Body of pancreas (tissue), 4 donors: ENCODE results near the gene ATXN1.

Source experiments
- CTCF ChIP-seq, 7 experiments: fragments of 450-650 bp in 4 of 7; fragments of 200-600 bp in 3 of 7; sonication (generic) in 3 of 7; IDR thresholded peaks; one replicate each; pipeline ENCODE4 v1.5.1; 2016 to 2019; ENCODE audit warnings: antibody characterized with exemption in 7 of 7
- POLR2A ChIP-seq, 3 donors: fragments of 450-650 bp; IDR thresholded peaks; one replicate each; pipeline ENCODE4 v1.6.1; 2016; ENCODE audit warnings: antibody characterized with exemption in 3 of 3, mild to moderate bottlenecking in 2 of 3

- TF ChIP-seq POLR2A (IDR thresholded peaks at IDR 0.05) (no peak), CTCF (IDR thresholded peaks at IDR 0.05) (no peak)
These were observed 4.8 kb upstream of the ATXN1 start for GRCh38 chr6:16766043-16766536.
